C4-2B (cell line): Measurements from ENCODE around the gene ELF1.

ENCODE experiments used
- ZFX ChIP-seq: fragments of 450-650 bp; IDR thresholded peaks from 2 replicates; pipeline ENCODE4 v1.6.1; 2017
- TF ChIP-seq, protein P1 (sequence below): fragments of 450-650 bp; conservative IDR thresholded peaks from 2 replicates; pipeline ENCODE4 v1.5.1; 2017; ENCODE audit warnings: mild to moderate bottlenecking

DNA sequence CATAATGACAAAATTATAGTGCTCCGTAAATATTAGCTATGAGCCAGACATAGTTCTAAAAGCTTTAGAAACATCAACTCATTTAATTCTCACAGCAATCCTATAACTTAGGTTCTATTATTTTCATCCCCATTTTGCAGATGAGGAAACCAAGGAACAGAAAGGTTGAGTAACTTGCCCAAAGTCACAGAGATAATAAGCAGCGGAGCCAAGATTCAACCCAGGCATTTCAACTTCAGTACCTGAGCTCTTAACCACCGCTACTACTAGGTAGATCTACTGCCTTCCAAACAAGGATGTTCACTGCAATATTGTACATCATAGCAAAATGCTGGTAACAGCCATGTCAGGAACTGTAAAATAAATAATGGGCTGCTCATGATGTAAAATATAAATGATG lies 39.9 kb downstream of the ELF1 start:
- TF ChIP-seq, protein P1, sequence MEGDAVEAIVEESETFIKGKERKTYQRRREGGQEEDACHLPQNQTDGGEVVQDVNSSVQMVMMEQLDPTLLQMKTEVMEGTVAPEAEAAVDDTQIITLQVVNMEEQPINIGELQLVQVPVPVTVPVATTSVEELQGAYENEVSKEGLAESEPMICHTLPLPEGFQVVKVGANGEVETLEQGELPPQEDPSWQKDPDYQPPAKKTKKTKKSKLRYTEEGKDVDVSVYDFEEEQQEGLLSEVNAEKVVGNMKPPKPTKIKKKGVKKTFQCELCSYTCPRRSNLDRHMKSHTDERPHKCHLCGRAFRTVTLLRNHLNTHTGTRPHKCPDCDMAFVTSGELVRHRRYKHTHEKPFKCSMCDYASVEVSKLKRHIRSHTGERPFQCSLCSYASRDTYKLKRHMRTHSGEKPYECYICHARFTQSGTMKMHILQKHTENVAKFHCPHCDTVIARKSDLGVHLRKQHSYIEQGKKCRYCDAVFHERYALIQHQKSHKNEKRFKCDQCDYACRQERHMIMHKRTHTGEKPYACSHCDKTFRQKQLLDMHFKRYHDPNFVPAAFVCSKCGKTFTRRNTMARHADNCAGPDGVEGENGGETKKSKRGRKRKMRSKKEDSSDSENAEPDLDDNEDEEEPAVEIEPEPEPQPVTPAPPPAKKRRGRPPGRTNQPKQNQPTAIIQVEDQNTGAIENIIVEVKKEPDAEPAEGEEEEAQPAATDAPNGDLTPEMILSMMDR = no peak
- TF ChIP-seq ZFX = no peak
